T-cell (primary cell): ENCODE results near the gene OSTM1. TPM values are rescaled to one million over a fixed set of nuclear protein-coding genes. Genes with fewer than 3 reads are reported as not detected.

Experiments used
- ATAC-seq, 4 experiments: fragments of 200-7000 bp in 3 of 4; fragments of 150-1000 bp in 1 of 4; cut with Tn5 transposase; replicated peaks in 1 of 4; 1 replicate in 3 of 4; 2 replicates in 1 of 4; pipeline ENCODE4 v1.10.0; 2021; ENCODE audit warnings: moderate library complexity in 3 of 4, mild to moderate bottlenecking in 2 of 4, moderate number of reproducible peaks in 1 of 4
- CTCF ChIA-PET, 2 donors: fragments of 300-600 bp; sonication (Branson Sonifier 250); formaldehyde crosslinking; loops; one replicate each; lab custom pipeline; 2022; ENCODE audit warnings: antibody characterized with exemption in 2 of 2; lab: Charles Lee
- POLR2A ChIA-PET, 2 donors: fragments of 300-600 bp; sonication (Branson Sonifier 250); formaldehyde crosslinking; loops; one replicate each; lab custom pipeline; 2022; ENCODE audit warnings: antibody characterized with exemption in 2 of 2; lab: Charles Lee
- DNase-seq, 35 experiments: peaks; one replicate each; pipeline versions ENCODE4 v3.0.0 to v3.0.0-alpha.2; 2013 to 2023
- H3K27ac ChIP-seq: one replicate; pipeline ENCODE4 v1.5.1; 2013; ENCODE audit warnings: low read length
- H3K27me3 ChIP-seq, 2 experiments: replicated peaks in 1 of 2; 1 replicate in 1 of 2; 2 replicates in 1 of 2; pipeline versions ENCODE4 v1.6.1 to v1.7.0; 2013; ENCODE audit warnings: low read length in 1 of 2, mixed read lengths in 1 of 2; ENCODE audit not compliant: control insufficient read depth in 2 of 2, insufficient read depth in 2 of 2; ENCODE audit errors: extremely low read depth in 1 of 2
- H3K36me3 ChIP-seq, 2 donors: 1 replicate in 1 of 2; 2 replicates in 1 of 2; pipeline versions ENCODE4 v1.6.1 to v1.7.0; 2013; ENCODE audit warnings: low read length in 1 of 2; ENCODE audit not compliant: control insufficient read depth in 2 of 2, insufficient read depth in 1 of 2; ENCODE audit errors: extremely low read depth in 1 of 2
- H3K4me1 ChIP-seq, 2 experiments: 1 replicate in 1 of 2; 2 replicates in 1 of 2; pipeline versions ENCODE4 v1.6.1 to v1.7.0; 2013; ENCODE audit warnings: low read length in 2 of 2, mixed read lengths in 1 of 2; ENCODE audit not compliant: insufficient read depth in 2 of 2, control insufficient read depth in 1 of 2; ENCODE audit errors: extremely low read depth in 1 of 2
- H3K4me3 ChIP-seq, 2 donors: 1 replicate in 1 of 2; 2 replicates in 1 of 2; pipeline versions ENCODE4 v1.5.1 to v1.7.0; 2013; ENCODE audit warnings: mild to moderate bottlenecking in 2 of 2, low read length in 1 of 2, moderate library complexity in 1 of 2; ENCODE audit not compliant: control insufficient read depth in 1 of 2; ENCODE audit errors: extremely low read depth in 1 of 2
- H3K9me3 ChIP-seq: 2 replicates; pipeline ENCODE4 v1.7.0; 2013
- H3K27ac Mint-ChIP-seq, 2 donors: one replicate each; pipeline ENCODE4 v1.8.0; 2020 to 2021; ENCODE audit warnings: mild to moderate bottlenecking in 2 of 2, mixed read lengths in 2 of 2
- H3K27me3 Mint-ChIP-seq, 2 donors: one replicate each; pipeline ENCODE4 v1.8.0; 2021 to 2022; ENCODE audit warnings: mixed read lengths in 2 of 2
- H3K36me3 Mint-ChIP-seq: one replicate; pipeline ENCODE4 v1.8.0; 2021; ENCODE audit warnings: mixed read lengths
- H3K4me1 Mint-ChIP-seq, 3 donors: one replicate each; pipeline ENCODE4 v1.8.0; 2020 to 2022; ENCODE audit warnings: mixed read lengths in 3 of 3, mild to moderate bottlenecking in 1 of 3
- H3K4me3 Mint-ChIP-seq, 3 donors: one replicate each; pipeline ENCODE4 v1.8.0; 2020 to 2022; ENCODE audit warnings: mild to moderate bottlenecking in 3 of 3, mixed read lengths in 3 of 3, moderate library complexity in 3 of 3
- H3K9me3 Mint-ChIP-seq, 3 donors: one replicate each; pipeline ENCODE4 v1.8.0; 2020 to 2022; ENCODE audit warnings: mixed read lengths in 3 of 3
- WGBS: methylation state at CpG from one replicate; pipeline ENCODE4 v1.1.5; 2013; ENCODE audit warnings: missing lambda C conversion rate; ENCODE audit not compliant: insufficient coverage; 5-methylcytosine and 5-hydroxymethylcytosine counted together
- total RNA-seq, 35 experiments: library from RNA in 6 of 35; stranded (reverse) in 6 of 35; fragments of 120-200 nt in 1 of 35; gene quantifications; one replicate each; pipeline versions ENCODE4 v1.2.1 to v1.2.4 and lab custom pipeline; 2013 to 2026

The OSTM1 gene
- total RNA-seq, 5 donors from 2014 or later (not counting 1 experiment from before 2014, with no cell fraction given) = 27.2 to 43.7 (median 39.7) TPM

DNA sequence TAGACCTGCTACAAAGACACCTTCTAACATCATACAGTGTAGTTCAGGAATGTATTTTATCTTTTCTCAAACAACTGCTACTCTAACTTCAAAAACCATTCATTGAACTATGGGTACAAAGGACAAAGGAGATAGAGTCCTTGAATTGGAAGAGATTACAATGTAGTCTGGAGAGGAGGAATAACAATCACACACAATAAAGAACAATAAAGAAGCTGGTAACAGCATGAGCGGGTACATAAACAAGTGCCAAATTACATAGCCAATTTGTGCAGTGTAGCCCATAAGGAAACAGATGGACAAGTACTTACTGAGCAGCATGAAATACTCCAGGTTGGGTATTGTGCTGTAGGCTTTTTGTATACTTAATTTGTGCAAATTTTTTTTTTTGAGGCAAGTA, 44.3 kb downstream of the OSTM1 start:
- Histone ChIP-seq H3K4me1 (no peaks in the 10 kb centered on the region), H3K36me3 (peaks cover 0 to 9% of the 10 kb centered on the region in 2 donors), H3K27me3 (no peaks in the 10 kb centered on the region), H3K27ac (no peak overlapping the region), H3K4me3 (no peak overlapping the region), H3K9me3 (no peaks in the 10 kb centered on the region)
- no peak overlapping the region for H3K4me3 Mint-ChIP-seq
- H3K4me1 Mint-ChIP-seq = no peaks in the 10 kb centered on the region
- ChIA-PET POLR2A (no interaction called here), CTCF (no interaction called here)
- peaks cover 8% of the 10 kb centered on the region for H3K36me3 Mint-ChIP-seq
- no peak overlapping the region for H3K27ac Mint-ChIP-seq
- ATAC-seq = no peak
- no peak for DNase-seq
- H3K27me3 Mint-ChIP-seq = no peaks in the 10 kb centered on the region
- no peaks in the 10 kb centered on the region for H3K9me3 Mint-ChIP-seq
- WGBS = no CpG with 5 or more reads among the region's 1 CpG

DNA sequence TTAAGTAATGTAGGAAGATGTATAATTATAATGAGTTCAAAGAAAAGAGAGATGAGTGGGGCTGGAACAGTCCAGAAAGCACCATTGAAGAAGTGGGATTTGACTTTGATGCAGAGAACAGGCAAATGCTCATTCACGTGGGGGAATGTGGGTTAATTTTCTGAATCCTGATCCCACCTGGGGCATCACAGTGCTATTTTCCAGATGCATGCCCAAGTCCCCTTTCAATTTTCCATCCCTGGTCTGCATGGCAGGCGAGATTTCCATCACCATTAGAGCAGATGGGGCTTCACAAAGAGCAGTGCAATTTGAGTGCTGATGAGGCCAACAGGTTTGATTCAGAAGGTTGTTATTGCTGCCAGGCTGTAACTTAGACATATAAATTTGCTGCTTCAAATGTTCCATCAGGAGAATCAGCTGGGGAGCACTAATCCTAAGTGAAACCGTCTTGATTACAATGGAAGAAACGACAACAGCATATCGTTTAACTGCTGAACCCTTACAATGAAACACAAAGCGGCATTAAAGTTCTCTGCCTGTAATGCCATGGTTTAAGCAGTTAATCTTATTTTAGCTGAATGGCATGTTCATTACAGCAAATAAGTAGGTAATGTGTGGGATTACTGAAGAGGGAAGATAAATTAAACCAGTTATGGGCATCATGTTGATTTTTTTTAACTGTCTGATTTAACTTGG, 45.2 kb downstream of the OSTM1 start:
- H3K4me3 ChIP-seq = no peak overlapping the region
- Mint-ChIP-seq H3K36me3 (peaks cover 6% of the 10 kb centered on the region), H3K27me3 (no peaks in the 10 kb centered on the region), H3K4me3 (no peak overlapping the region), H3K4me1 (no peaks in the 10 kb centered on the region), H3K27ac (no peak overlapping the region), H3K9me3 (no peaks in the 10 kb centered on the region)
- H3K27ac ChIP-seq = no peak overlapping the region
- DNase-seq (no peak), ATAC-seq (no peak)
- no peaks in the 10 kb centered on the region for H3K9me3 ChIP-seq
- H3K27me3 ChIP-seq = no peaks in the 10 kb centered on the region
- ChIA-PET CTCF (no interaction called here), POLR2A (no interaction called here)
- H3K4me1 ChIP-seq = no peaks in the 10 kb centered on the region
- 100% methylated on average over 3 of the region's 6 CpGs for WGBS
- H3K36me3 ChIP-seq = peaks cover 0 to 5% of the 10 kb centered on the region in 2 donors

DNA sequence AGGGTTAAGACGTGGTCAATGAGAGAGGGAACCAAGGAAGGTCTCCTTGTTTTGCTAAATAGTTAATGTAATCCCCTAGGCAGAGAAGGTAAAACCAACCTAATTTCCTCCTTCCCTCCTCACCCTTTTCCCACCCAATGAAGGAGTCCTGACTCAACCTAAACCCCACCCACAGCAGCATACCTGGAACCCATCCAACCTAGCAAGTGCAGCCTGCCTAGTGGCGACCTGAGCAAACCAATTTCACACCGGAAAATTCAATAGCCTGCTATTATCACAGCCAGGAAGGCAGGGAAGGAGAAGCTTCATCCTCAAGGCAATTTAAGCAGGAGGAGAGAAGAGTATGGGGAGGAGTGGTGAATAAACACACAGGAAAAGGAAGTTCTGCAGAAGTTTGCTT, 46.9 kb downstream of the OSTM1 start:
- WGBS = no CpG with 5 or more reads among the region's 3 CpGs
- ATAC-seq = no peak
- ChIA-PET CTCF (no interaction called here), POLR2A (no interaction called here)
- H3K36me3 ChIP-seq = peaks cover 0 to 5% of the 10 kb centered on the region in 2 donors
- DNase-seq = no peak
- Mint-ChIP-seq H3K36me3 (peaks cover 7% of the 10 kb centered on the region), H3K4me3 (no peak overlapping the region), H3K27ac (no peak overlapping the region), H3K27me3 (no peaks in the 10 kb centered on the region), H3K4me1 (no peaks in the 10 kb centered on the region), H3K9me3 (no peaks in the 10 kb centered on the region)
- H3K27me3 ChIP-seq = no peaks in the 10 kb centered on the region
- H3K4me3 ChIP-seq = no peak overlapping the region
- no peaks in the 10 kb centered on the region for H3K4me1 ChIP-seq
- no peaks in the 10 kb centered on the region for H3K9me3 ChIP-seq
- no peak overlapping the region for H3K27ac ChIP-seq

DNA sequence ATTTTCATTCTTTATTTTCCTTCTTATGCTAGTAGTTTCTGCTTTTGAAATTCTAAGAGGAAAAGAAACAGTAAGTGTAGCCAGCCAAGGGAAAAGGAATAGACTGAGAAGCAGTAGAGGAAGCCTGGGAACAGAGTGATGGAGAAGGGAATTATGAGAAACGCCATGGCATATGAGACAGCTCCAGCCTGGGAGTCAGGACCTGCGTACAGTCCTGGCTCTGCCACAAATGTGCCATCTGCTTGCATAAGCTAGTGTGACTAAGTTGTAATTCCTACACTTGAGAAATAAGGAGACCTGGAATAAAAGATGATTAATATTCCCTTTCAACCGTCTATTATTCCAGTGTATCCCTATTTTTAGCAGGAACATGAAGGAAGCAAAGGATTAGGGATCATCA, 47.5 kb downstream of the OSTM1 start:
- no peak overlapping the region for H3K4me3 Mint-ChIP-seq
- CTCF ChIA-PET = no interaction called here
- no peaks in the 10 kb centered on the region for H3K9me3 Mint-ChIP-seq

DNA sequence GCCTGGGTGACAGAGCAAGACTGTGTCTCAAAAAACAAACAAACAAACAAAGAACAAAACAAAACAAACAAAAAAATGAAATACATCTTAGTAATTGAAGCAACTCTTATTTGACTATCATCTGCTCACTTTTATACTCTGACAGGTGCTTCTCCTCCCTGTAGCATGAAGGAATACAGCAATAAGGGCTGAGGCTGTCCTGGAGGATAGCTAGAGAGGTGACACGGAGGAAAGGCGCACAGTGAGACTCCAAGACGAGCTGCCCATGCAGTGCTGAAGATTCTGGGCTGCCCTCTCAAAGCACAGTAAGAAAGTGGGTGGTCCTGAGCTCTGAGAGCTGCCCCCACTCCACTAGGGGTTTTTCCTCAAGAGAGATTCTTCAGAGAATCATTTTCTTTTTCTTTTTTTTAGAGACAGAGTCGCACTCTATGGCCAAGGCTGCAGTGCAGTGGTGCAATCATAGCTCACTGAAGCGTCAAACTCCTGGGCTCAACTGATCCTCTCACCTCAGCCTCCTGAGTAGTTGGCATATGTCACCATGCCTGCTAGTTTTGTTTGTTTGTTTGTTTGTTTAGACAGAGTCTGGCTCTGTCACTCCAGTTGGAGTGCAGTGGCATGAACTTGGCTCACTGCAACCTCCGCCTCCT, 50.0 kb downstream of the OSTM1 start:
- Mint-ChIP-seq H3K4me3 (no peak overlapping the region), H3K27me3 (no peaks in the 10 kb centered on the region), H3K4me1 (no peaks in the 10 kb centered on the region), H3K27ac (no peak overlapping the region), H3K36me3 (peaks cover 7% of the 10 kb centered on the region), H3K9me3 (no peaks in the 10 kb centered on the region)
- ChIA-PET POLR2A (no interaction called here), CTCF (no interaction called here)
- ATAC-seq (no peak), DNase-seq (no peak)
- Histone ChIP-seq H3K36me3 (no peaks in the 10 kb centered on the region), H3K27ac (no peak overlapping the region), H3K27me3 (no peaks in the 10 kb centered on the region), H3K4me1 (no peaks in the 10 kb centered on the region), H3K9me3 (no peaks in the 10 kb centered on the region), H3K4me3 (no peak overlapping the region)
- 95% methylated on average over 5 of the region's 6 CpGs for WGBS

More for the DNA sequence above, 47.5 kb downstream of the OSTM1 start:
- no peaks in the 10 kb centered on the region for H3K27me3 ChIP-seq
- POLR2A ChIA-PET = no interaction called here
- H3K27ac Mint-ChIP-seq = no peak overlapping the region
- H3K27me3 Mint-ChIP-seq = no peaks in the 10 kb centered on the region
- no peak overlapping the region for H3K4me3 ChIP-seq
- no peak for DNase-seq
- no peak for ATAC-seq
- peaks cover 0 to 2% of the 10 kb centered on the region in 2 donors for H3K36me3 ChIP-seq
- no peaks in the 10 kb centered on the region for H3K4me1 Mint-ChIP-seq
- peaks cover 7% of the 10 kb centered on the region for H3K36me3 Mint-ChIP-seq
- no peaks in the 10 kb centered on the region for H3K9me3 ChIP-seq
- WGBS = no CpG with 5 or more reads among the region's 3 CpGs
- H3K27ac ChIP-seq = no peak overlapping the region
- H3K4me1 ChIP-seq = no peaks in the 10 kb centered on the region

DNA sequence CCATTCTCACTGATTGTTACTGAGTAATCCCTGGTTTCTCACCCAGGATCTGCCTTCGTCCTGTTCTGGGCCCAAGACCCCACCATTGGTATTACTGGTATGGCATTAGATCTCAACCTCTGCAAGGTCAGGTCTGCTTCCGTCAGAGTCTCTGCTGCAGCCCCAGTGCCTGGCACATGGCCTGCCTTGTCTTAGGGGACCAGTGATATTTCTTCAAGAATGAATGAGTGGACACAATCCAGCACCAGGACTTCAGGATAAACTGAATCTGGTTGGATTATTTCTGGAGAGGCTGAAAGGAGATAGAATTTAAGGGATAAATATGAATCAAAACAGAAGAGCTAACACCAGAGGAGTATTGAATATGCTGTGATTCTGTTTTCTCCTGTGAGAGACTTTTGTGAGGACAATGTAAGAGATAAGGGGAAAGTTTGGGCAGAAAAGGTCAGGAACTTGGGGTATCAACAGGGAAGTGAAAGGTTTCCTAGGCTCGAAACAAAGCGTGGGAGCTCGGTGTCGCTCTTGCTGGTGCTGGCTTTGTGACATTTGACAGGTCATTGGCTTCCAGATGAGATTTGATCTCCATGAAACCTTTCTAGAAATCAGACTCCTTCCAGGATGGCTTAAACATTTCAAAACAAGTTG, 53.9 kb downstream of the OSTM1 start:
- Mint-ChIP-seq H3K9me3 (peaks cover 0 to 9% (median 0%) of the 10 kb centered on the region in 3 donors), H3K4me3 (no peak overlapping the region), H3K27me3 (peaks cover 1 to 7% of the 10 kb centered on the region in 2 donors), H3K36me3 (peaks cover 12% of the 10 kb centered on the region), H3K27ac (no peak overlapping the region), H3K4me1 (no peaks in the 10 kb centered on the region)
- ChIA-PET CTCF (no interaction called here), POLR2A (interaction anchor here in 1 of 2 donors (0.5 kb wide), 1 partner anchor 99 kb away, joined by 3 read pairs; no protein-coding TSS in a partner anchor)
- no peak overlapping the region for H3K27ac ChIP-seq
- ATAC-seq (no peak), DNase-seq (no peak)
- whole genome bisulfite sequencing = 96% methylated on average over 5 of the region's 6 CpGs
- H3K4me1 ChIP-seq = no peaks in the 10 kb centered on the region
- H3K36me3 ChIP-seq = no peaks in the 10 kb centered on the region
- H3K9me3 ChIP-seq = no peaks in the 10 kb centered on the region
- no peak overlapping the region for H3K4me3 ChIP-seq
- no peaks in the 10 kb centered on the region for H3K27me3 ChIP-seq
